Skin of body (tissue), 2 donors: ENCODE measurements around the gene HCN4. TPM values are rescaled to one million over a fixed set of nuclear protein-coding genes. Genes with fewer than 3 reads are reported as not detected.
"Not testable (repeated sequence)": the region's sequence is repeated elsewhere in the genome, so short reads cannot be mapped to it uniquely, and the experiment has no call there.

Experiments used
- DNase-seq: peaks from one replicate; lab custom pipeline; 2025; lab: John Stamatoyannopoulos, UW
- total RNA-seq: library from RNA; depleted of rRNA; stranded (reverse); fragments of >200 nt; gene quantifications from one replicate; pipeline ENCODE4 v1.2.3, GENCODE V29; 2014

Gene HCN4
- total RNA-seq, 1 donor from 2014 or later: 0.10 TPM

DNA sequence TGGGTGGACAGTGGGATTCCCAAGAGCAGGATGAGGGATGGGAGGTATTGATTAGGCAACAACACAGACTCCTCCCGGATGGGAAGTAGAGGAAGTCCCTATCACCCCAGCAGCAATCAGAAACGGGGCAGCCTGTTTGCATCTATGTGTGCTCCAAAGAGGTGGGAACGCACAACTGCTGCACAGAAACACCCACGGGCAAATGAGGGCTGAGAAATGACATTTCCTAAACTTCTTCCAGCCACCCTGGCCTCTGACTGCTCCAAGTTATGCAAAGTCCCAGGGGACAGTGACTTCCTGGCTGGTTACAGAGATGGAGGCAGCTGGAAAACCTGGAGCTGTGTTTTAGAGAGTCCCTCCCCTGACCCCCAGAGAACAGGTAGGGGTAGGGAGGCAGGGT is 42.6 kb downstream of the HCN4 start:
- DNase-seq: no peak

DNA sequence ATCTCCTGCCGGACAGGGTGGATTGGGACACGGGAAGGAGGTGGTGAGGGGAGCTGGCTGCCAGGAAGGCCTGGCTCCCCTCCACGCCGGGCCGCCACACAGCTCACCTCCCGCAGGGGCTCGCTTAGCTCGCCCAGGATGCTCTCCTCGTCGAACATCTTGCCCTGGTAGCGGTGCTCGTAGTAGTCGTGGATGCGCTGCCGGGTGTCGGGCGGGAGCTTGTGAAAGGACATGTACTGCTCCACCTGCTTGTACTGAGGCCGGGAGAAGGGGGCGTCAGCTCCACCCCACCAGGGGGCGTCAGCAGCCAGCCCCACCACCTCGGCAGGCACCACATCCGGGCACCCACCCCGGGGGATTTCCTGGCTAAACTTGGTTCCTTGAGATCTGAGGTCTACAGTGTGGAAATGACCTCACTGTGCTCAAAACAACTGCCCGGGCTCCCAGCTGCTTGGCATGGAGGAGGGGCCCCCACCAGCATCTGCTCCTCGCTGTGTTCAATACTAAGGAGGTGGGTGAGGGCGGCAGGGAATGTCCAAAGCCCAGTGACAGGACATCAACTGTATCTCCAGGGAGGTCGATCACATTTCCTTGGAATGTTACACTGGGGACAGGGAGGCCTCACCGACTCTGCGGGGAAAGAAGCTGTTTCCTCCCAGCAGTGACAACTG is 43.4 kb downstream of the HCN4 start:
- DNase-seq: no peak

DNA sequence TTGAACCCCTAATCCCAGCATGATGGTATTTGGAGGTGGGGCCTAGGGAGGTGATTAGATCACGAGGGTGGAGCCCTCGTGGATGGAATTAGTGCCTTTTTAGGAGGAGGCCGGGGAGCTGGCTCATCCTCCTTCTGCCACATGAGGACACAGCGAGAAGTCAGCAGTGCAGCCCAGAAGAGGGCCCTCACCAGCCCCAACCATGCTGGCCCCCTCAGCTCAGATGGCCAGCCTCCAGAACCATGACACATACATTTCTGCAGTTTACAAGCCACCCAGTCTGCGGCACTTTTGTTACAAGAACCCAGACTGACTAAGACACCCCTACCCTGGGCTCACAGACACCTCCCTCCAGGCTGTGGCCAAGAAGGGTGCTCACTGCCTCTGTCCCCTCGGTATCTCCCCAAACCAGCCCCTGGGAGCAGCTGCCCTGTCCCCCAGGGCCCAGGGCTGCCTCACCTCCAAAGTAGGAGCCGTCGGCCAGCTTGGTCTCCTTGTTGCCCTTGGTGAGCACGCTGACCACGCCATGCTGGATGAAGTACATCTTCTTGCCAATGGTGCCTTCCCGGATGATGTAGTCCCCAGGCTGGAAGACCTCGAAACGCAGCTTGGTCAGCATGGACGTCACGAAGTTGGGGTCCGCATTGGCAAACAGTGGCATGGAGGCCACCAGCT is 44.1 kb downstream of the HCN4 start:
- no peak for DNase-seq

DNA sequence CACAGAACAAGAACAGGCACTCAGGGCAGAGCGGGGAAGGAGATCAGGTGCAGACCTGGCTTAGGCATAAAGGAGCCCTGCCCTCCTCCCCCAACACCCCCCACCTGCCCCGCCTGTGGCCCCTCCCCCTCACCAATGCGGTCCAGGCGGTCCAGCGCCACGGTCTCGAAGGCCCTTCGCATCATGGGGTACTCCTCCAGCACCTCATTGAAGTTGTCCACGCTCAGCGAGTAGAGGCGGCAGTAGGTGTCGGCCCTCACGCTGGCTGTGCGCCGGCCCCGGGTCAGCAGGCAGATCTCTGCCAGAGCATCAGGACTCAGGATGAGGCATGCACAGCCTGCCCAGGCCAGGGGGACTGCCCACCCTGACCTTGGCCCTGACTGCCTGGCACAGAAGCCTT is 44.8 kb downstream of the HCN4 start:
- DNase-seq: no peak

DNA sequence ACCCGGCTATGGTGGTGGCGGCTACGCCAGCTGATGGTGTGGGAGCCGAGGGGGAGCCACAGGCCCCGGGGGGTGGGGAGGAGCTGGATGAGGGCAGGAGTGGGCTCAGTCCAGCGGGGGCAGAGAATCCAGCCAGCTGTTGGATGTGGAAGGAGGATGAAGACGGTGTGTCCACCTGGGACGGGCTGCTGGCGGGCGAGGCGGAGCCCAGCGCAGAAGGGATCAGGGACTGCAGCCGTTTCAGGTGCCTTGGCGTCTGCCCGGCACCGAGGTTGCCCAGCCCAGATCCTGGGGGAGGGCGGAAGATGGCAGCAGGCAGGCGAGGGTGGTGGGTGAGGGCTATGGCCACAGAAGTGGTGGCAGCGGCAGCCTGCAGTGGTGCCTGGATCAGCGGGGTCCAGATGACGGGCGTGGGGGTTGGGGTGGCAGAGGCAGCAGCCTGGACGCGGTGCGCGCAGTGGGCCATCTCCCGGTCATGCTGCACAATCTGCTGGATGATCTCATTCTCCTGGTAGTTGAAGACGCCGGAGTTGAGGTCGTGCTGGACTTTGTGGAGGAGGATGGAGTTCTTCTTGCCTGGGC is 45.3 kb downstream of the HCN4 start:
- DNase-seq: no peak

DNA sequence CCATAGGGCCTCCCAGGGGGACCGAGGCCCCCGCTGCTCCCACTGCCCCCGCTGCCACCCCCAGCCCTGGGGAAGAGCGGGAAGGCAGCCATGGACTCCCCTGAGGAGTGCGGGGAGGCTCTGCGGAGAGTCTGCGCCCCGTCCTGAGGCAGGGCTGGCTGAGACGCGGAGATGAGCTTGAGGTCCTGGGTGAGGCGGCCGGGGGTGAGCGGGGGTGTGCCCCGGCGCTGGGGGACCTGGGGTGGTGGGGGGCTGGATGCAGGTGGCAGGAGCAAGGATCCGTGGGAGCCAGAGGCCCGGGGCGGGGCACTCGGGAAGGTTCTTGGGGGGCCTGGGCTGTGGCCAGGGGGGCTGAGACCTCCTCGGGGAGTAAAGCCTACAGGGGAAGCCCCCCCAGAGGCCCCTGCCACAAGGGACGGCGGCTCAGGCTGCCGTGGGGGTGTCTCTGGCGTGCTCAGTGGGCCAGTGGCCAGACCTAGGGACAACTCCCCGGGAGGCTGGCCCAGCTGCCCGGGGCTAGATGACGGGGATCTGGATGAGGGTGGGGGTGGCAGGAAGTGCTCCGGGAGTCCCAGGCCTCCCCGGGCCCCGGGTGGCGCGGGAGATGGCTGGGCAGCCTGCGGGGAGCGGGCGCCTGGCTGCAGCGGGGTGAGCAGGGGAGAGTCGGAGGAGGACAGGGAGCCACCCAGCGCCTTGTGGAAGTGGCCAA is 45.9 kb downstream of the HCN4 start:
- no peak for DNase-seq

DNA sequence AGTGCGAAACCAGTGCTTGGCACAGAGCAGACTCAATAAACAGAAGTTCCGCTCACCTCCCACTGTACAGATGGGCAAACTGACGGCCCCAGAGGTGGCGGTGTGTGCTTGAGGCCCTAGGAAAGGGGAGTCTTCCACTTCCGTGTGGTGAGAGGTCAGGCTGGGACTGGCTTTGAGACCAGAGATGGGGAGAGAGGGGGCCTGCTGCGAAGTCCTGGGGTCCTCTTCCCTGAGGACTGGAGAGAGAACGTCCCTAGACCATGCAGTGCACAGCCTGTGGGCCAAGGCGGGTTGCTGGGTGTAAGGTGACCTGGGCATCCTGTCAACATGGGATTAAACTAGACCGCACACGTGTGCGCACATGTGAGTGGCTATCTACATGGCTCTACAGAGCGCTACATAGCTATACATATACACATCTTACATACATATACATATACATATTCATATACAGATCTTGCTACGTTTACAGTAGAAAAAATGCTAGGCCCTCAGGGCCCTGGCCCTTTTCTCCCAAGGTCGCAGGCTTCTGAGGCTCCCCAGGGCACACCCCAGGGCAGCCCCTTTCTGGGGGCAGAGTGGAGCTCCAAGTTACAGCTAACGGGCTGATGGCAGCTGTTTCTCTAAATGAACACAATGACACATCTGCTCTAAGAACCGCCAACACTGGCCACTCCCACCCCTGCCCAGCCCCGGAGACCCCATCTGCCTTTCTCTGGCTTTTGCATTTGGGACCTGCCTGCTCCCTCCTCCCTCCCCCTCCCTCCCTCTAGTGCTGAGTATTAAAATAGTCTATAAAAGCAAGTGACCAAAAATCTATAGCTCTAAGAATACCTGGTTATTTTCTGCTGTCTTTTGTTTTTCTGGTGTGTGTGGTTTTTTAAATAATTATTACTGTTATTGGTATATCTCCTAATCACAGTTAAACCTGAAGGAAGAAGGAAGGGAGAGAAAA is 47.0 kb downstream of the HCN4 start:
- DNase-seq: peak; percentile 2

DNA sequence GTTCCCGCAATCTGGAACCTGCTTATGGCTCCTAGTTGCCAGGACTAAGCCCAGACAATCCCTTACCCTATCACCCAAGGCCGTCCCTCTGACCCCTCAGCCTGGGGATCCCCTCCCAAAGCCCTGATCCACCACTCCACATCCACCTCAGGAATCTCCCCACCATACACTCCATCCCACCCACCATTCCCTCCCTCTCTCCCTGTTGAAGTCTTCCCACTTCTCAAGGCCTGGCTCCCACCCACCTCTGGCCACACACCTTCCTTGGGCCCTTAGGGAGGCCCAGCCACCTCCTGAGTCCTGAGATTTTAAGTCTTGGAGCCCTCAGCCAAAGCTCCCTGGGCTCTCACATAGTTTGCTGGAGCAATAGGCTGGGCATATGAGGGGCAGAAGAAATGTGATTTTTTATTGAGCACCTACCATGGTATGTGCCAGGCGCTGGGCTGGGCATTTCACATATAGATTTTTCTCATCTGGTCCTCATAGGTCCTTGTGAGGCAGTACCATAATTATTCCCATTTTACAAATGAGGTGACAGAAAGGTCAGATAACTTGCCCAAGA is 48.1 kb downstream of the HCN4 start:
- DNase-seq: no peak

DNA sequence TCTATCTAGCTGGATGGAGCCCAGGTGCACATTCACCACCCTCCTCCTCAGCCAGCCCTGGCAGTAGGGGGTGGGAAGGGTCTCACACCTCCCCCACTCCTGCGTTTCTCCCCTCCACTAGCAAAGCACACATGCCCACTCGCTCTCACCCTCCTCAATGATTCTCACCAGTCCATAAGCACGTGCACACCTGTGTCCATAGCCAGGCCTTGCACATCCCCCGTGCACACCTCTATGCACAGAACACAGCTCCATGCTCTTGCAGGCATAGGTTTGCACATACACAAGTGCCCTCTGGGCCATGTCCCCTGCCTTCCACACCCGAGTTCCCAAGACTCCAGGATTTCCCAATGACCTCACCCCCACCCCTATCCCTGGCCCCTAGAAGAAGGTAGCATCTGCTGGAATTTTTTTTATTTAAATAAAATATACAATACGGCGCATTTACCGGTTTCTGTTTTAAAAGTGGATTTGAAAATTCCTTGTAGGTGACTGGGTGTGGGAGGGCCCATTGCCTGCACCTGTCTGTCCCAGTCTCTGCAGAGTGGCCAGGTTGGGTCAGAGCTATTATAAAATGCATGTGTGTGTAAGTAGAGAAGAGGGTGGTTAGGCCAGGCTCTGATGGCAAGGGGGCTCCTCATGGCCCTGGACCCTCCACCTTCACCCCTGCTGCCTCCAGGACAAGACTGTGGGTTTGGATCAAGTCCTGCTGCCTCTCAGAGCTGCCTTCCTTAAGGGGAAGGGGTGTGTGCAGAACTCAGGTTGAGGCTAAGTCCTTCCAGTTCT is 49.1 kb downstream of the HCN4 start:
- no peak for DNase-seq

DNA sequence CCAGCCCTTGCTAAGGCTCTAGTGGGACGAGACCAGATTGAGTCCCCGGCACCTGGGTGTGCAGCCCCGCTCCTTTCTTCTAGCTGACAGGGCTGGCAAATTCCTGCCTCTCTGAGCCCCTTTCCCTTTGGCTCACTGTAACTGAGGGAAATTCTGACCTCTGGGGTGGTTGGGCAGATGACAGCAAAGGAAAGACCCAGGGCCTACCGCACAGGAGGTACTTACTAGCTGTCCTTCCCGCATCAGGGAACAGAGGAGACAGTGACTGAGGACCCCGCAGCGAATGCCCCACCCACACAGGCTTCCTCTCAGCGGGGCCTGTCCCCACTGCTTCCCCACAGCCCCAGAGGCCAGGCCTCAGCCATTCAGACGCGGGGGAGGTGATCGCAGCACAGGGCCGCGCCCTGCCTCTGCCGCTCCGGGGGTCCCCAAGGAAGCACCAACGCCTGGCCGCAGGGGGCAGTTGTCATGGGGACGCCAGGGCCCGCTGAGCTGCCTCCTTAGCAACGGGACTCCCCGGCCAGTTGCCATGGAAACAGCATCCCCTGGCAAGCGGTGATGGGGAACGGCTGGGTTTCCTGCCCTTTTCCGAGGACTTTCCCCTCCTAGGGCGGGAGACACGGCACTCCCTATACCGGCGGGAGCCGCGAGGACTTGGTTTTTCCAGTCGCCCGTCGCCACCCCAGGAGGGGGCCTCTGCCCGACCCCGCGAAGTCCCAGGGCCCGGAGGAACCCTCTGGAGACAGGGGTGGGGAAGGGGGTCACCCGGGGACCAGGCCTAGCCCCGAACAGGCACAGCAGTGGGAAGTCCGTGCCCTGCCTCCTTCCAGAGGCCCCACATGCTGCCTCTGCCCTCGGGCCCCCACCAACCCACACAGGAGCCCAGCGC is 50.1 kb downstream of the HCN4 start:
- DNase-seq: no peak

DNA sequence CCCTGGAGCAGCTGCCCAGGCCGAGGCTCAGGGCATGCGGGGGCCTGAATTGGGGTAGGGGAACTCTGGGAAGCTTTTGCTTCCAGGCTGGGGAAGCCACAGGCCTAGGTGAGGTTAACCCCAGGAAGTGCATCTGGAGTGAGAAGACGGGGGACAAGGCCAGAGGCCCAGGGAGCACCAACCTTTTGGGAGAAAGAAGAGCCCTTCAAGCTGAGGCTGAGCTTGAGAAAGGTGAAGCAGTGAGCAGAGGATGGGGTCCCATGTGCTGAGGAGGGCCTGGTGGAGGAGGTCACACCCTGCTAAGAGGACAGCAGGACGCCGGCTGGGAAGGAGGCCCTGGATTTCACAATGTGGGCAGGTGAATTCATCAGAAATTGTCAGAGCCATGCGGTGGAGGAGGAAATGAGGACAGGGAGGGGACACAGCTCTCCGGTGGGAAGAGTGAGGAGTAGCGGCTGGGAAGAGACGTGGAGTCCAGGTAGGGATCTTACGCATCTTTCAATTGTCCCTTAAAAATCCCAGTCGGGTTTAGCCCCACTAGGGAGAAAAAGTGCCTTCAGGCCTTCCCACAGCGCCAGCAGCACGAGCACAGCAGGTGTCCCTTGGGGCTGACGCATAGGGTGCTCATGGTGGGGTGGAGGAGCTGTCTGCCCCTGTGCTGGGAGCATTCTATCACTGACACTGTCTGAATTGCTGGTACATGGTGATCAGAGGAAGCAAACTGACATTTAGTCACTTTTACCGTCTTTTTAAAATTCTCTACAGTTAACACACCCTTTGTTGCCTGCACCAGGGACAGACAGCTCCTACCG is 50.9 kb downstream of the HCN4 start:
- DNase-seq: no peak

DNA sequence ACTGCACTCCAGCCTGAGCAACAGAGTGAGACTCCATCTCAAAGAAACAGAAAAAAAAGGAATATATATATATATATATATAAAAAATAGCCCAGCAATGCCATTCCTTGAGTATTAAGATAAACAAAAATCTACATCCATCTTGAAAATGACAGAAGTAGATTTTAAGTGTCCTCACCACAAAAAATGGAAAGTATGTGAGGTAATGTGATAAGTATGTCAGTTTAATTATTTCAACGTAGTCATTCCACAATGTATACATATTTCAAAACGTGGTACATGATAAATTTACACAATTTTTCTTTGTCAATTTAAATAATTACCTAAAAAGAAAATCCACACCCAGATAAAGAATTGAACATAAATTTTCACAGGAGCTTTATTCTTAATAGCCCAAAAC is 54.9 kb downstream of the HCN4 start:
- no peak for DNase-seq

DNA sequence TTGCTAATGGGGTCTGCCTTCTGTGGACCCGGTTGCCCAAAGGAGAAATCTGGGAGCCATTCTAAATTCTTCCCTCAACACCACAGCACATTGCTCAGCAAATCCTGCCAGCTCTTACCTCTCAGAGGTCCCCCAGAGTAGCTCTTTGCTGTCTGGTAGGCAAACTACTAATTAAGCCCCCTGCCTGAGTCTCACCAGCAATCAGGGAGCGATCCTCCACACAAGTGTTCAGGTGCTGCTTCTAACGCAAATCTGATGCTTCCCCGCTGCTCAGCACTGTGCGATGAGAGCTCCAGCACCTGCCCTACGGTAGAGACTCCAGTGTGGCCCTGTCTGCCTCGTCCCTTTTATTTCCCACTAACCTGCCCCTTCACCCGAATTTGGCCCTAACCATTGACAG is 60.5 kb downstream of the HCN4 start:
- DNase-seq: no peak

DNA sequence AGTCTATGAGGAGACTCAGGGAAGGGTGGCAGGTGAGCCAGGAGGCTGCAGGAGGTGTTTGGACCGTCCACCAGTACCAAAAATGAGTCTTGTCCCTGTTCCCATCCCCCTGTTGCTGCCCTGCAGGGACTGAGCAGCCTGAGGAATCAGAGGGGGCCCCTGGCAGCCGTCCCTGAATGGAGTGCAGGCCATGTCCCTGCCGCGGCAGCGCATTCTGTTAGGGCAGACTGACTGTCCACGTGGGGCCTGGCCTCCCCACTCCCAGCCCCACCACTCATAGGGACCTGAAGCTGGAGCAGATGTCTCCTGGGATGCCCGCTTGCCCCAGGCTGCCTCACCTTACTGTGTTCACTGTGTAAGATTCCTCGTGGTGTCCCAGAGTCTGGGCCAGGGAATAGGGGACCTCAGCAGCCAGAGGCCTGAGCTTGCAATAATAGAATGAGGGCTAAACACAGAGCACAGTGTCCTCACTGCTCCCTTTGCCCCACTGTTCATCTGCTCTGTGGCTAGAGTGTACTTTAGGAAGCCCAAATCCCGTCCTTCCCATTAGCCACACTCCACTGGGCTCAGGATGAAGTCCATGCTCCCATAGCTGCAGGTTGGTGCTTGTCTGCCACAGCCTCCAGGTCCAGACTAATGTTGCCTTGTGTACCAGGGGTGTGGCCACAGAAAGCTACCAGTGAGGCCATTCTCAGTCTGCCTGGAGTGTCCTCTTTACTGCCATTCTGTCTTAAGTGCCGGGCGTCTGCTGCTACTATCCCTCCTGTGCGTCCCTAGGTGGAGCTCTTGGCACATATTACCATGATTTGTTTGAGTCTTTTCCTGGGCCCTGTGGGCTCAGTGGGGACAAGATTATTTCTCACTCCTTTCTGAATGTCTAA is 63.2 kb downstream of the HCN4 start:
- DNase-seq: no peak

DNA sequence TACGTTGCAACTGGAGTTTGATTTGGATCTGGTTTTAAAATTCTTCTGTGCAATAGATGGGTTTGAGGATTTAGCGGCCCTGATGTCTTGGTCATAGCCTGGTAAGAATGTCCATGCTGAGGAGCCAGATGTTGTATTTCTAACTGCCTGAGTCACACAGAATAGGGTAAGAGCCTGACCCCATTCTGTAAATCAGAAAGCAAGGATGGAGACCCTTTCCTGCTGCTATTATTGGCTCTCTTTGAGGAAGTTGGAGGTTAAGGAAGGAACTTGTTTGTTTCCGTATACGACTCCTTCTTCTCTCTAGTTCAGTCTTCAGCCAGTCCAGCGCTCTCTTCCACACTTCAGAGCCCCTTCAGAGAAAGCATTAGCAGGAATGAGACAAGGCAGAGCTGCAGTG is 65.1 kb downstream of the HCN4 start:
- no peak for DNase-seq

DNA sequence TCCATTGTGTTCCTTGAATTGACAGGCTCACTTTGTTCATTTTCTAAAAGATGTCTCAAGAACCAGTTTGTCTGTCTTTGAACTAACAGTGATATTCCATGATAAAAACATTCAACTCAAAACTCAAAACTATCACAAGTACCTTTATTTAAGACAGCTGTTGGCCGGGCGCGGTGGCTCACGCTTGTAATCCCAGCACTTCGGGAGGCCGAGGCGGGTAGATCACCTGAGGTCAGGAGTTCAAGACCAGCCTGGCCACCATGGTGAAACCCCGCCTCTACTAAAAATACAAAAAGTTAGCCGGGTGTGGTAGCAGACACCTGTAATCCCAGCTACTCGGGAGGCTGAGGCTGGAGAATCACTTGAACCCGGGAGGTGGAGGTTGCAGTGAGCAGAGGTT is 68.5 kb downstream of the HCN4 start:
- DNase-seq: not testable (repeated sequence)
